HG03139 (cell line): ENCODE results near the gene ZNF699.
"Not testable (repeated sequence)": the region's sequence is repeated elsewhere in the genome, so short reads cannot be mapped to it uniquely, and the experiment has no call there.

Source experiments
- ATAC-seq: cut with Tn5 transposase; IDR thresholded peaks from one replicate; pipeline ENCODE4 v1.9.1; 2021; ENCODE audit not compliant: unreplicated experiment

The ZNF699 gene

GRCh38 chr19:9309139-9309973 is at the start of gene ZNF699:
Gene ZNF699, minus strand, starts transcription at chr19:9309838. Its CDS starts 4,719 bp downstream, at chr19:9305119.
- peak; percentile 89 for ATAC-seq

DNA sequence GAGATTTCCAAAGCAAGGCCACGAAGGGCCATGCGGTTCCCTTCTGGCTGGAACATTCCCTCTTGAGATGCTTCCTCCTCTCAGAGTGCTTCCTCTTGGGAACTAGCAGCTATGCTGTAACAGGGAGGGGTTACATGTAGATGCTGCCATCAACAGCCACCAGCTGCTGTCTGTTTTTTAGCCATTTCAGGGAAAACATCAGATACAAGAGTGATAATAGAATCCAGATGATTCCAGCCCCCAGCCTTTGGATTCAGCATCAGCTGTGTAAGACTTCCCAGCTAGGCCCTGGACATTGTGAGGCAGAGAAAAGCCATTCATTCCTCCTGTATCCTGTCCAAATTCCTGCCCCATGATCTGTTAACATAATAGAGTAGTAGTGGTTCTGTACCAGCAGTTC is 45.0 kb upstream of the ZNF699 start:
- ATAC-seq, result no peak

GRCh38 chr19:9353011-9353410 is 43.4 kb upstream of the ZNF699 start:
- no peak for ATAC-seq

DNA sequence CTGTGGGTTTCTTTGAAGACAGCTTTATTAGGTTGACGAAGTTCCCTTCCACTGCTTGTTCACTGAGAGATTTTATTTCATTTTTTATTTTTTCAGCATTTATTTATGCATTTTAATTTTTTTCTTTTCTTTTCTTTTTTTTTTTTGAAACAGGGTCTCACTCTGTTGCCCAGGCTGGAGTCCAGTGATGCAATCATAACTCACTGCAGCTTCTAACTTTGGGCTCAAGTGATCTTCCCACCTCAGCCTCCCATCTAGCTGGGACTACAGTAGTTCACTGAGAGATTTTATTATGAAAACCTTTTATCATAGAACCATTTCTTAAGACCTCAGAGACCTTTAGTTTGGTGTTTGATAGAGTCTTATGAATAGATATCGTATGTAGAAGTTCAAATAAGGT is 42.9 kb upstream of the ZNF699 start:
- ATAC-seq, result no peak

- ATAC-seq, result no peak
Observed at GRCh38 chr19:9348671-9349070, 39.0 kb upstream of the ZNF699 start.

DNA sequence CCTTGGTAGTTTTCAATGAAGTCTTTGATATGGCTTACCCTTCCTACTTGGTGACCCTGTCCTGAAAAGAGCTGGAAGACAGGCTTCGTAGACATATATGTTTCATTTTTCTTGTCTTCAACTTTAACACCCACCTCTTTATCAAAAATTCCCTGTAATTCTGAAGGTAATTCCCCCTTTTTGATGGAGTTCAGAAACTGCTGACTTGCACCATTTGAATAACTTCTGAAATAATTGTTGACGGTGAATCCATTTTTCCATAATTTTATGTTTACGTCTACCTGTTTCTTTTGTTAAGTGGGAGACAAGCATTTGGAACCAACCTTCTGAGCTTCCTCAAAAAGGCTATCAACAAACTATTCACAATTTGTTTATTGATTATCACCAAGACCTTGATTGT is 38.6 kb upstream of the ZNF699 start:
- no peak for ATAC-seq

GRCh38 chr19:9345005-9345404 is 35.4 kb upstream of the ZNF699 start:
- ATAC-seq, result no peak

- ATAC-seq, result no peak
Observed at GRCh38 chr19:9342610-9343304, 33.1 kb upstream of the ZNF699 start.

- no peak for ATAC-seq
Observed at GRCh38 chr19:9329999-9330398, 20.4 kb upstream of the ZNF699 start.

- no peak for ATAC-seq
Observed at GRCh38 chr19:9324584-9324962, 14.9 kb upstream of the ZNF699 start.

DNA sequence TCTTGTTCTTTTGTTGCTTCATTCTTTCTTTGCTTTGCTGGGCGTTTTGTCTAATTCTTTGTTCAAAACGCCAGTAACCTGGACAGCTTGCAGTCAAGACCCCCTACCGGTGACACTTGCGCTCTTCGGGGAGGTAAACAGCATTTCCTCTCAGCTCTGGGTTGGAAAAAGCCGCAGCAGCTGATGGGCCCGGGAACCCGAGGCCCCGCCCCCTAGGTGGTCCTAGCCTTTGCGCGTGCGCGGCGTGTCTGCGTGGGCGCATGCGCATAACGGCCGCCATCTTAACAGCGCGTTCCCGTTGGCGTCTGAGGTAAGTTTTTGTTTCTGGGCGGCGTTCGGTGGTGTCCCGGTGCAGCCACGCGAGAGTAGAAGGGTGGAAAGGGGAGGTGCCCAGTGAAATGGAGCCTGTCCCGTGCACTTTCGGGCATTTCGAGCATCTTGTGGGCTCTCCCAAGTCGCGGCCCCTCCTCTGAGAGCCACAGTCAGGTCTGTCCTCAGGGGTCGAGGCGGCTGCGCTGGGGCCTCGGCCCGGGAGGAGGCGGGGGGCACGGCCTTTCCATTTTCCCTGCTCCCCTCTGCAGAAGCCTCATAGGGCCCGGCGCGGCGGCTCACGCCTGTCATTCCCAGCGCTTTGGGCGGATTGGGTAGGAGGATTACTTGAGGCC is 14.4 kb upstream of the ZNF699 start, which contains the start of gene ZNF559:
Gene ZNF559, plus strand, starts transcription at position 261 of the 665 bp plus-strand sequence. CDS start 14,371 bp downstream, outside the sequence.
- peak; percentile 94 for ATAC-seq

- ATAC-seq, result peak; percentile 26
Observed at GRCh38 chr19:9323557-9323918, 13.9 kb upstream of the ZNF699 start.

DNA sequence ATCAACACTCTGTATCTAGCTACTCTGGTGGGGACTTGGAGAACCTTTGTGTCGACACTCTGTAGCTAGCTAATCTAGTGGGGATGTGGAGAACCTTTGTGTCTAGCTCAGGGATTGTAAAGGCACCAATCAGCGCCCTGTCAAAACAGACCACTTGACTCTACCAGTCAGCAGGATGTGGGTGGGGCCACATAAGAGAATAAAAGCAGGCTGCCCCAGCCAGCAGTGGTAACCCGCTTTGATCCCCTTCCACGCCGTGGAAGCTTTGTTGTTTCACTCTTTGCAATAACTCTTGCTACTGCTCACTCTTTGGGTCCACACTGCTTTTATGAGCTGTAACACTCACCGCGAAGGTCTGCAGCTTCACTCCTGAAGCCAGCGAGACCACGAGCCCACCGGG is 12.6 kb upstream of the ZNF699 start:
- ATAC-seq, result not testable (repeated sequence)

- ATAC-seq, result not testable (repeated sequence)
Observed at GRCh38 chr19:9321756-9322155, 12.1 kb upstream of the ZNF699 start.

GRCh38 chr19:9321338-9321737 is 11.7 kb upstream of the ZNF699 start:
- no peak for ATAC-seq

GRCh38 chr19:9313756-9314155 is 4.1 kb upstream of the ZNF699 start:
- ATAC-seq, result no peak

GRCh38 chr19:9309974-9310446 is 372 bp upstream of the ZNF699 start:
- peak; percentile 39 for ATAC-seq

DNA sequence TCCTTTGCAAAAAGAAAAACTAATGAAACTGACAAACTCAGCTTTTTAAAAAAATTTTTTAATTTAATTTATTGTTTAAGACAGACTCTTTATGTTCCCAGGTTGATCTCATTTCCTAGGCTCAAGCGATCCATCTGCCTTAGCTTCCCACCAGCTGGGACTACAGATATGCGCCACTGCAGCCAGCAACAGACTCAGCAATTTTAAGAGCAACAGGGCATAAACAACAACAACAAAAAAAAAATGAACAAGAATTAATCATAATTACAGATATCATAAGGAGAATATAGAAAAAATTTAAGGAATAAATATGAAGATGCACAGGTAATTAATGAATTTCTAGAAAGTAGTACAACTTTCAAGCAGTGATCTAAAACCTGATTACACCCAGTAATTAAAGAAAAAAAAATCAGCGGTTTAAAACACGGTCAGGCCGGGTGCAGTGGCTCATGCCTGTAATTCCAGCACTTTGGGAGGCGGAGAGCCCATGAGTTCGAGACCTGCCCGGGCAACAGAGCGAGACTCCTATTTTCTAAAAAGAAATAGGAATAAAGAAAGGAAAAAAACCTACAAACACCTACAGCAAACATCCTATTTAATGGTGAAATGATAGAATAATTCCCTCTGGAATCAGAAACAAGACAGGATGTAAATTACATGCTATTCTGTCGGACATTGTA is 1.4 kb downstream of the ZNF699 start:
- ATAC-seq, result no peak

DNA sequence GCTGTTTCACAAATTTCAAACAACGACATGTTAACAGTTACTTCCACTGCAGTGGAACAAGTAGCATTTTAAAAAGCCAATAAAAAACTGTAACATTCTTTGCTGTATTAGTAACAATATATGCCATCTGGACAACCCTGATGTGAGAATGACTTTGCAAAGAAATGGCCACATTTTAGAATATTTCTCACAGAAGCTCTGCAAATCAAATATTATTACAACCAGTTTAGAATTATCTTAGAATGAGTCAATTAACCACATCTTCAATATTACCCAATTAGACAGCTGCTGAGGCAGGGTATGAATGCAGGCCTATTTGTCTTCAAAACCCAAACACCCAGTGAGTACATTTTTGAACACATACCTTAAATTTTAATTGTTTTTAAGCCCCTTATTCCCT is 3.2 kb downstream of the ZNF699 start:
- ATAC-seq, result no peak

GRCh38 chr19:9296336-9296735 is 13.3 kb downstream of the ZNF699 start:
- no peak for ATAC-seq

DNA sequence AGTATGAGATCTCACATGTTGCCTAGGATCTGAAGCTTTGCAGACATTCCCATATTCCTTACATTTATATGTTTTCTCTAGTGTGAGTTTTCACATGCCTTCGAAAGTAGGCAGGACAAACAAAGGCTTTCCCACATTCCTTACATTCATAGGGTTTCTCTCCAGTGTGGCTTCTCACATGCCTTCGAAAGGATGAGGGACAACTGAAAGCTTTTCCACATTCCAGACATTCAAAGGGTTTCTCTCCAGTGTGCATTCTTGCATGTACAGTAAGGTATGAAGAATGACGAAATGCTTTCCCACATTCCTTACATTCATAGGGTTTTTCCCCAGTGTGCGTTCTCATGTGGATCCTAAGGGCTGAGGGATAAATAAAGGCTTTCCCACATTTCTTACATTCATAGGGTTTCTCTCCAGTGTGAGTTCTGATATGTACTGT is 14.2 kb downstream of the ZNF699 start:
- no peak for ATAC-seq
